Liver (tissue), 9 donors: ENCODE results near the gene PLEKHF1. TPM values are rescaled to one million over a fixed set of nuclear protein-coding genes. Genes with fewer than 3 reads are reported as not detected.
A peak's percentile ranks its signal among the peaks of the same experiment; 100 is the strongest.

ENCODE experiments used
- DNase-seq: peaks from one replicate; pipeline ENCODE4 v3.0.0-alpha.2; 2017; ENCODE audit warnings: low spot score
- H3K27ac ChIP-seq, 2 donors: one replicate each; pipeline ENCODE4 v1.7.0; 2013; ENCODE audit warnings: inconsistent platforms in 2 of 2, low read length in 2 of 2, control low read depth in 1 of 2, low read depth in 1 of 2, mild to moderate bottlenecking in 1 of 2
- H3K27me3 ChIP-seq, 4 donors: one replicate each; pipeline versions ENCODE4 v1.6.1 to v1.7.0; 2013; ENCODE audit warnings: low read length in 3 of 4, inconsistent platforms in 1 of 4, mild to moderate bottlenecking in 1 of 4, moderate library complexity in 1 of 4; ENCODE audit not compliant: control insufficient read depth in 4 of 4, insufficient read depth in 4 of 4
- H3K36me3 ChIP-seq, 4 donors: one replicate each; pipeline versions ENCODE4 v1.6.1 to v1.7.0; 2013; ENCODE audit warnings: low read length in 3 of 4, mild to moderate bottlenecking in 3 of 4, low read depth in 1 of 4, moderate library complexity in 1 of 4; ENCODE audit not compliant: control insufficient read depth in 4 of 4, insufficient read depth in 3 of 4
- H3K4me1 ChIP-seq, 4 donors: one replicate each; pipeline versions ENCODE4 v1.6.1 to v1.7.0; 2013; ENCODE audit warnings: low read length in 3 of 4, mild to moderate bottlenecking in 3 of 4, moderate library complexity in 1 of 4; ENCODE audit not compliant: control insufficient read depth in 4 of 4, insufficient read depth in 4 of 4
- H3K4me3 ChIP-seq, 3 donors: one replicate each; pipeline versions ENCODE4 v1.6.1 to v1.7.0; 2013; ENCODE audit warnings: low read length in 3 of 3, control low read depth in 1 of 3, low read depth in 1 of 3, mild to moderate bottlenecking in 1 of 3
- H3K9ac ChIP-seq, 2 donors: one replicate each; pipeline ENCODE4 v1.7.0; 2013; ENCODE audit warnings: low read length in 2 of 2, mild to moderate bottlenecking in 2 of 2, moderate library complexity in 2 of 2, control low read depth in 1 of 2, low read depth in 1 of 2
- H3K9me3 ChIP-seq, 4 donors: one replicate each; pipeline versions ENCODE4 v1.6.1 to v1.7.0; 2013; ENCODE audit warnings: low read length in 3 of 4; ENCODE audit not compliant: control insufficient read depth in 4 of 4
- ATF3 ChIP-seq: IDR thresholded peaks from 2 replicates; pipeline ENCODE4 v1.6.1; 2016; ENCODE audit warnings: antibody characterized with exemption
- EGR1 ChIP-seq, 2 donors: IDR thresholded peaks; 2 replicates each; pipeline ENCODE4 v1.6.1; 2016 to 2018; ENCODE audit warnings: antibody characterized with exemption in 2 of 2, low read depth in 2 of 2
- FOXA1 ChIP-seq: IDR thresholded peaks from 2 replicates; pipeline ENCODE4 v1.6.1; 2016; ENCODE audit warnings: antibody characterized with exemption
- FOXA2 ChIP-seq: IDR thresholded peaks from 2 replicates; pipeline ENCODE4 v1.6.1; 2016; ENCODE audit warnings: antibody characterized with exemption
- GABPA ChIP-seq, 2 donors: IDR thresholded peaks in 1 of 2; conservative IDR thresholded peaks in 1 of 2; 2 replicates each; pipeline ENCODE4 v1.6.1; 2016; ENCODE audit warnings: antibody characterized with exemption in 2 of 2, mild to moderate bottlenecking in 1 of 2, moderate library complexity in 1 of 2
- HNF4A ChIP-seq, 2 donors: conservative IDR thresholded peaks; 2 replicates each; pipeline ENCODE4 v1.6.1; 2016; ENCODE audit warnings: antibody characterized with exemption in 2 of 2, mild to moderate bottlenecking in 2 of 2
- HNF4G ChIP-seq: IDR thresholded peaks from 2 replicates; pipeline ENCODE4 v1.6.1; 2016; ENCODE audit warnings: antibody characterized with exemption
- JUND ChIP-seq, 2 donors: IDR thresholded peaks; 2 replicates each; pipeline ENCODE4 v1.6.1; 2016; ENCODE audit warnings: antibody characterized with exemption in 2 of 2
- MAX ChIP-seq: IDR thresholded peaks from 2 replicates; pipeline ENCODE4 v1.6.1; 2016; ENCODE audit warnings: antibody characterized with exemption
- NR2F2 ChIP-seq: IDR thresholded peaks from 2 replicates; pipeline ENCODE4 v1.6.1; 2016; ENCODE audit warnings: antibody characterized with exemption
- RAD21 ChIP-seq, 2 donors: IDR thresholded peaks; 2 replicates each; pipeline ENCODE4 v1.6.1; 2016; ENCODE audit warnings: antibody characterized with exemption in 2 of 2, mild to moderate bottlenecking in 2 of 2
- RXRA ChIP-seq, 2 donors: IDR thresholded peaks; 2 replicates each; pipeline ENCODE4 v1.6.1; 2017 to 2018; ENCODE audit warnings: antibody characterized with exemption in 2 of 2, mild to moderate bottlenecking in 1 of 2
- SP1 ChIP-seq: IDR thresholded peaks from 2 replicates; pipeline ENCODE4 v1.6.1; 2018; ENCODE audit warnings: antibody characterized with exemption, mild to moderate bottlenecking
- TAF1 ChIP-seq: conservative IDR thresholded peaks from 2 replicates; pipeline ENCODE4 v1.6.1; 2016; ENCODE audit warnings: antibody characterized with exemption, mild to moderate bottlenecking
- YY1 ChIP-seq: IDR thresholded peaks from 2 replicates; pipeline ENCODE4 v1.6.1; 2016; ENCODE audit warnings: antibody characterized with exemption, mild to moderate bottlenecking
- ZBTB33 ChIP-seq: IDR thresholded peaks from 2 replicates; pipeline ENCODE4 v1.6.1; 2016; ENCODE audit warnings: antibody characterized with exemption
- WGBS: extraction: QIAGEN DNeasy Blood & Tissue Kit; methylation state at CpG from one replicate; pipeline ENCODE4 v1.1.7; 2013; 5-methylcytosine and 5-hydroxymethylcytosine counted together
- polyA plus RNA-seq, 2 donors: library from polyadenylated mRNA; stranded (reverse) in 1 of 2; unstranded in 1 of 2; fragments of 200-250 nt in 1 of 2; fragments of >200 nt in 1 of 2; fragmentation: Nextera tagmentation in 1 of 2; extraction: Ambion mirVana in 1 of 2; gene quantifications; one replicate each; pipeline versions ENCODE4 v1.2.1 to v1.2.3, GENCODE V29; 2013 to 2015
- total RNA-seq, 2 donors: library from RNA; depleted of rRNA; stranded (reverse); fragments of >200 nt; gene quantifications; one replicate each; pipeline ENCODE4 v1.2.3, GENCODE V29; 2014
- TF ChIP-seq, protein P1 (sequence below): fragments of 150-350 bp; IDR thresholded peaks from 2 replicates; pipeline ENCODE4 v1.5.1; 2017; ENCODE audit warnings: improper control_type of control experiment, low read depth, low read length; ENCODE audit not compliant: missing input control
- TF ChIP-seq, protein P2 (sequence below): IDR thresholded peaks from 2 replicates; pipeline ENCODE4 v1.6.1; 2016; ENCODE audit warnings: antibody characterized with exemption, mild to moderate bottlenecking
- donor health status: healthy.
- donor health status: healthy.
- donor health status: healthy.
- donor health status: healthy.
- donor health status: healthy.

PLEKHF1 gene
- total and polyA plus RNA-seq, 4 donors = 2.9 to 15.1 (median 8.9) TPM

DNA sequence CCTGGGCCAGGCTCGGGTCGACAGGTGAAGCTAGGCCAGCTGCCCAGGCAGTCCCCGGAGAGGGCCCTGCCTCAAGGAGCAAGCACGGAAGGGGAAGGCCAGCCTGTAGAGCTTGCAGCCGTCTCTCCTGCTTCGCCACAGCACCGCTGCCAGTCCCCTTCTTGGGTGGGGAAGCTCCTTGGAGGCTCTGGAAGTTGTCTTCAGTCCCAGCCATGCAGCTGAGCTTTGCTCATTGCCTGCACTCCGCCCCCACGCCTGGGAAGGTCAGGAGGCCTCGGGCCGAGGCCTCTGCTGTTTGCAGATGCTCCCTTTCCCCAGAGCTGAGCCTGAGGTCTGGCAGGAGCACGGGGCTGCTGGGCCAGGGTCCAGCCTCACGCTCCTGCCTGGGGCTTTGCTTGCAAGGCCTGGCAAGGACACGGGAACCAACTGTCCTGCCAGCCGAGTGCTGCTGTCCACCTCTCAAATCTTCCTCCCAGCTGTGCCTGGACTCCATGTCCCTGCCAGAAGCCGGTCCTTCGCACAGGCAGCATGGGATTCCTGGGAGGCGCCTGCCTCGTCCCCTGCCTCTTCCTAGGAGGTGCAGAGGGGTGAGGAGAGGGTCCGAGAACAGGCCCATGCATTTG, 13.3 kb downstream of the PLEKHF1 start:
- Histone ChIP-seq H3K27me3 (no peaks in the 10 kb centered on the region), H3K27ac (peak overlapping the region; percentile 63 to 75), H3K4me3 (no peak overlapping the region), H3K36me3 (peaks cover 2 to 14% (median 10%) of the 10 kb centered on the region in 4 donors), H3K9me3 (no peaks in the 10 kb centered on the region), H3K9ac (no peak overlapping the region), H3K4me1 (peaks cover 38 to 60% (median 49%) of the 10 kb centered on the region in 4 donors)
- TF ChIP-seq NR2F2 (peak; percentile 96), SP1 (peak; percentile 92), ZBTB33 (peak; percentile 87), FOXA1 (peak; percentile 59), EGR1 (IDR thresholded peaks at IDR 0.05; ENCODE audit: low read depth in 2 of 2) (peak; percentile 74 to 83), GABPA (IDR thresholded peaks at IDR 0.05 in 1 of 2, conservative IDR thresholded peaks at IDR 0.05 in 1 of 2) (peak in 1 of 2 donors; percentile 48), JUND (IDR thresholded peaks at IDR 0.05) (peak in 1 of 2 donors; percentile 76), MAX (peak; percentile 95), ATF3 (no peak), RAD21 (IDR thresholded peaks at IDR 0.05) (peak; percentile 32 to 65), TAF1 (no peak), RXRA (IDR thresholded peaks at IDR 0.05) (peak; percentile 94 to 98), FOXA2 (peak; percentile 58), HNF4A (conservative IDR thresholded peaks at IDR 0.05) (peak; percentile 87 to 93), HNF4G (peak; percentile 42), YY1 (peak; percentile 70)
- TF ChIP-seq, protein P1, sequence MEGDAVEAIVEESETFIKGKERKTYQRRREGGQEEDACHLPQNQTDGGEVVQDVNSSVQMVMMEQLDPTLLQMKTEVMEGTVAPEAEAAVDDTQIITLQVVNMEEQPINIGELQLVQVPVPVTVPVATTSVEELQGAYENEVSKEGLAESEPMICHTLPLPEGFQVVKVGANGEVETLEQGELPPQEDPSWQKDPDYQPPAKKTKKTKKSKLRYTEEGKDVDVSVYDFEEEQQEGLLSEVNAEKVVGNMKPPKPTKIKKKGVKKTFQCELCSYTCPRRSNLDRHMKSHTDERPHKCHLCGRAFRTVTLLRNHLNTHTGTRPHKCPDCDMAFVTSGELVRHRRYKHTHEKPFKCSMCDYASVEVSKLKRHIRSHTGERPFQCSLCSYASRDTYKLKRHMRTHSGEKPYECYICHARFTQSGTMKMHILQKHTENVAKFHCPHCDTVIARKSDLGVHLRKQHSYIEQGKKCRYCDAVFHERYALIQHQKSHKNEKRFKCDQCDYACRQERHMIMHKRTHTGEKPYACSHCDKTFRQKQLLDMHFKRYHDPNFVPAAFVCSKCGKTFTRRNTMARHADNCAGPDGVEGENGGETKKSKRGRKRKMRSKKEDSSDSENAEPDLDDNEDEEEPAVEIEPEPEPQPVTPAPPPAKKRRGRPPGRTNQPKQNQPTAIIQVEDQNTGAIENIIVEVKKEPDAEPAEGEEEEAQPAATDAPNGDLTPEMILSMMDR = no peak
- TF ChIP-seq, protein P2, sequence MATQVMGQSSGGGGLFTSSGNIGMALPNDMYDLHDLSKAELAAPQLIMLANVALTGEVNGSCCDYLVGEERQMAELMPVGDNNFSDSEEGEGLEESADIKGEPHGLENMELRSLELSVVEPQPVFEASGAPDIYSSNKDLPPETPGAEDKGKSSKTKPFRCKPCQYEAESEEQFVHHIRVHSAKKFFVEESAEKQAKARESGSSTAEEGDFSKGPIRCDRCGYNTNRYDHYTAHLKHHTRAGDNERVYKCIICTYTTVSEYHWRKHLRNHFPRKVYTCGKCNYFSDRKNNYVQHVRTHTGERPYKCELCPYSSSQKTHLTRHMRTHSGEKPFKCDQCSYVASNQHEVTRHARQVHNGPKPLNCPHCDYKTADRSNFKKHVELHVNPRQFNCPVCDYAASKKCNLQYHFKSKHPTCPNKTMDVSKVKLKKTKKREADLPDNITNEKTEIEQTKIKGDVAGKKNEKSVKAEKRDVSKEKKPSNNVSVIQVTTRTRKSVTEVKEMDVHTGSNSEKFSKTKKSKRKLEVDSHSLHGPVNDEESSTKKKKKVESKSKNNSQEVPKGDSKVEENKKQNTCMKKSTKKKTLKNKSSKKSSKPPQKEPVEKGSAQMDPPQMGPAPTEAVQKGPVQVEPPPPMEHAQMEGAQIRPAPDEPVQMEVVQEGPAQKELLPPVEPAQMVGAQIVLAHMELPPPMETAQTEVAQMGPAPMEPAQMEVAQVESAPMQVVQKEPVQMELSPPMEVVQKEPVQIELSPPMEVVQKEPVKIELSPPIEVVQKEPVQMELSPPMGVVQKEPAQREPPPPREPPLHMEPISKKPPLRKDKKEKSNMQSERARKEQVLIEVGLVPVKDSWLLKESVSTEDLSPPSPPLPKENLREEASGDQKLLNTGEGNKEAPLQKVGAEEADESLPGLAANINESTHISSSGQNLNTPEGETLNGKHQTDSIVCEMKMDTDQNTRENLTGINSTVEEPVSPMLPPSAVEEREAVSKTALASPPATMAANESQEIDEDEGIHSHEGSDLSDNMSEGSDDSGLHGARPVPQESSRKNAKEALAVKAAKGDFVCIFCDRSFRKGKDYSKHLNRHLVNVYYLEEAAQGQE = peak; percentile 94
- no peak for DNase-seq
- WGBS = 43% methylated on average over 20 of the region's 20 CpGs
